HEK293 (cell line): Measurements from ENCODE around the gene NAP1L1.
A peak's percentile ranks its signal among the peaks of the same experiment; 100 is the strongest.

Source experiments
- CTCF ChIA-PET: fragments of 350-600 bp; formaldehyde crosslinking; extraction: SDS; loops from one replicate; lab custom pipeline; 2021; ENCODE audit warnings: antibody characterized with exemption; lab: Yijun Ruan, JAX
- POLR2A ChIA-PET: fragments of 300-600 bp; formaldehyde crosslinking; extraction: SDS; loops from one replicate; lab custom pipeline; 2020; ENCODE audit warnings: antibody characterized with exemption, inconsistent platforms; lab: Yijun Ruan, JAX
- H3K27ac ChIP-seq: fragments of 200-500 bp; sonication (Bioruptor generic); 2 replicates; pipeline ENCODE4 v1.5.1; 2014; ENCODE audit warnings: low read depth, low read length, control low read depth, inconsistent platforms; ENCODE audit errors: extremely low read depth
- H3K36me3 ChIP-seq, 2 experiments: fragments of 200-500 bp in 1 of 2; sonication (Bioruptor generic) in 1 of 2; 1 replicate in 1 of 2; 2 replicates in 1 of 2; pipeline ENCODE4 v1.5.1; 2014 to 2017; ENCODE audit warnings: inconsistent platforms in 2 of 2, low read length in 2 of 2; ENCODE audit not compliant: control insufficient read depth in 2 of 2, insufficient read depth in 1 of 2
- H3K4me1 ChIP-seq: fragments of 200-500 bp; sonication (Bioruptor generic); 2 replicates; pipeline ENCODE4 v1.5.1; 2014; ENCODE audit warnings: mild to moderate bottlenecking, low read length, inconsistent platforms; ENCODE audit not compliant: control insufficient read depth, insufficient read depth
- H3K4me3 ChIP-seq: 2 replicates; pipeline ENCODE4 v1.5.1; 2011; ENCODE audit warnings: low read depth, mild to moderate bottlenecking, control low read depth, low read length, moderate library complexity
- H3K9me3 ChIP-seq: fragments of 200-500 bp; sonication (Bioruptor generic); 2 replicates; pipeline ENCODE4 v1.5.1; 2014; ENCODE audit warnings: low read depth, low read length, inconsistent platforms; ENCODE audit not compliant: control insufficient read depth, insufficient read depth
- BCL11A ChIP-seq: fragments of 450-650 bp; formaldehyde crosslinking; IDR thresholded peaks from 2 replicates; pipeline ENCODE4 v1.5.1; 2016; ENCODE audit warnings: low read depth, missing biosample characterization, missing genetic modification characterization
- HOXA7 ChIP-seq: sonication (generic); formaldehyde crosslinking; IDR thresholded peaks from 2 replicates; pipeline ENCODE4 v1.8.1; 2022; ENCODE audit warnings: missing genetic modification reagents, borderline replicate concordance
- KLF16 ChIP-seq: fragments of 450-650 bp; formaldehyde crosslinking; IDR thresholded peaks from 2 replicates; pipeline ENCODE4 v1.5.1; 2017; ENCODE audit warnings: missing biosample characterization, missing genetic modification characterization
- KLF9 ChIP-seq: fragments of 450-650 bp; formaldehyde crosslinking; IDR thresholded peaks from 2 replicates; pipeline ENCODE4 v1.5.1; 2016; ENCODE audit warnings: missing biosample characterization, missing genetic modification characterization, low read depth
- MZF1 ChIP-seq: fragments of 450-650 bp; formaldehyde crosslinking; IDR thresholded peaks from 2 replicates; pipeline ENCODE4 v1.5.1; 2017; ENCODE audit warnings: missing biosample characterization, missing genetic modification characterization, borderline replicate concordance
- WT1 ChIP-seq: fragments of 450-650 bp; formaldehyde crosslinking; IDR thresholded peaks from 2 replicates; pipeline ENCODE4 v1.5.1; 2016; ENCODE audit warnings: missing biosample characterization, missing genetic modification characterization
- ZBTB48 ChIP-seq: fragments of 450-650 bp; formaldehyde crosslinking; IDR thresholded peaks from 2 replicates; pipeline ENCODE4 v1.5.1; 2016; ENCODE audit warnings: missing biosample characterization, missing genetic modification characterization
- ZIC2 ChIP-seq: fragments of 450-650 bp; formaldehyde crosslinking; IDR thresholded peaks from 2 replicates; pipeline ENCODE4 v1.5.1; 2016; ENCODE audit warnings: missing biosample characterization, missing genetic modification characterization
- ZNF2 ChIP-seq: fragments of 450-650 bp; formaldehyde crosslinking; IDR thresholded peaks from 2 replicates; pipeline ENCODE4 v1.5.1; 2016; ENCODE audit warnings: missing biosample characterization, missing genetic modification characterization
- ZNF274 ChIP-seq, 2 experiments: fragments of 200-500 bp in 1 of 2; fragments of 450-650 bp in 1 of 2; sonication (Bioruptor generic) in 1 of 2; formaldehyde crosslinking in 1 of 2; IDR thresholded peaks; 2 replicates each; pipeline versions ENCODE4 v1.5.1 to v1.6.1; 2014 to 2016; ENCODE audit warnings: borderline replicate concordance in 1 of 2, inconsistent platforms in 1 of 2, low read length in 1 of 2, missing biosample characterization in 1 of 2, missing genetic modification characterization in 1 of 2
- ZNF302 ChIP-seq: fragments of 450-650 bp; formaldehyde crosslinking; IDR thresholded peaks from 2 replicates; pipeline ENCODE4 v1.5.1; 2016; ENCODE audit warnings: missing biosample characterization, missing genetic modification characterization, low read depth
- ZNF354C ChIP-seq: fragments of 450-650 bp; formaldehyde crosslinking; IDR thresholded peaks from 2 replicates; pipeline ENCODE4 v1.5.1; 2016; ENCODE audit warnings: missing biosample characterization, missing genetic modification characterization, low read depth, borderline replicate concordance
- ZNF561 ChIP-seq: fragments of 450-650 bp; IDR thresholded peaks from 2 replicates; pipeline ENCODE4 v1.5.1; 2018; ENCODE audit warnings: missing biosample characterization, missing genetic modification characterization, borderline replicate concordance
- ZNF571 ChIP-seq: fragments of 450-650 bp; formaldehyde crosslinking; IDR thresholded peaks from 2 replicates; pipeline ENCODE4 v1.5.0; 2017; ENCODE audit warnings: missing biosample characterization, missing genetic modification characterization
- ZNF660 ChIP-seq: fragments of 450-650 bp; IDR thresholded peaks from 2 replicates; pipeline ENCODE4 v1.5.1; 2018; ENCODE audit warnings: missing biosample characterization, mild to moderate bottlenecking, missing genetic modification characterization
- ZNF677 ChIP-seq: fragments of 450-650 bp; IDR thresholded peaks from 2 replicates; pipeline ENCODE4 v1.5.0; 2018; ENCODE audit warnings: missing biosample characterization, mild to moderate bottlenecking, missing genetic modification characterization, moderate library complexity
- TF ChIP-seq, protein P1 (sequence below): fragments of 450-650 bp; IDR thresholded peaks from 2 replicates; pipeline ENCODE4 v1.5.1; 2018; ENCODE audit warnings: missing biosample characterization, missing genetic modification characterization
- TF ChIP-seq, protein P2 (sequence below): fragments of 450-650 bp; formaldehyde crosslinking; IDR thresholded peaks from 2 replicates; pipeline ENCODE4 v1.5.1; 2016; ENCODE audit warnings: missing biosample characterization, missing genetic modification characterization
- TF ChIP-seq, protein P3 (sequence below): fragments of 450-650 bp; formaldehyde crosslinking; IDR thresholded peaks from 2 replicates; pipeline ENCODE4 v1.5.1; 2017; ENCODE audit warnings: missing biosample characterization, missing genetic modification characterization
- TF ChIP-seq, protein P4 (sequence below): fragments of 450-650 bp; formaldehyde crosslinking; IDR thresholded peaks from 2 replicates; pipeline ENCODE4 v1.5.1; 2016; ENCODE audit warnings: missing biosample characterization, missing genetic modification characterization
- TF ChIP-seq, protein P5 (sequence below): fragments of 450-650 bp; formaldehyde crosslinking; IDR thresholded peaks from 2 replicates; pipeline ENCODE4 v1.5.1; 2016; ENCODE audit warnings: missing biosample characterization, missing genetic modification characterization

NAP1L1 gene

DNA sequence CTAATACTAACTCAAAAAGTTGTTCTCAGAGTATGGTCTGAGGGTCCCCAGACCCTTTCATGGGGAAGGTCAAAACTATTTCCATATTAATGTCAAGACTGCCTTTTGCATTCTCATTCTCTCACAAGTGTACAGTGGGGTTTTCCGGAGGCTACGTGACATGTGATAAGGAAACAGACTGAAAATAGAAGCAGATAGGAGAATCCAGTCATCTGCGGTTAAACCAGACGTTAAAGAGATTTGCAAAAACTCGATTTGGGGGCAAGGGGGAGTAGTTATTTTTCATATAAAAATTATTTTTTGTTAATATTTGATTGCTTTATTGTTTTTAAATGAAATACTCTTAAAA, 1.0 kb upstream of the NAP1L1 start:
- H3K4me3 ChIP-seq = no peak overlapping the region
- TF ChIP-seq ZNF677 (no peak), KLF16 (no peak), HOXA7 (no peak), ZNF561 (no peak), WT1 (tag by site-specific recombination) (no peak), ZNF302 (tag by site-specific recombination) (no peak), BCL11A (tag by site-specific recombination) (no peak)
- TF ChIP-seq, protein P1, sequence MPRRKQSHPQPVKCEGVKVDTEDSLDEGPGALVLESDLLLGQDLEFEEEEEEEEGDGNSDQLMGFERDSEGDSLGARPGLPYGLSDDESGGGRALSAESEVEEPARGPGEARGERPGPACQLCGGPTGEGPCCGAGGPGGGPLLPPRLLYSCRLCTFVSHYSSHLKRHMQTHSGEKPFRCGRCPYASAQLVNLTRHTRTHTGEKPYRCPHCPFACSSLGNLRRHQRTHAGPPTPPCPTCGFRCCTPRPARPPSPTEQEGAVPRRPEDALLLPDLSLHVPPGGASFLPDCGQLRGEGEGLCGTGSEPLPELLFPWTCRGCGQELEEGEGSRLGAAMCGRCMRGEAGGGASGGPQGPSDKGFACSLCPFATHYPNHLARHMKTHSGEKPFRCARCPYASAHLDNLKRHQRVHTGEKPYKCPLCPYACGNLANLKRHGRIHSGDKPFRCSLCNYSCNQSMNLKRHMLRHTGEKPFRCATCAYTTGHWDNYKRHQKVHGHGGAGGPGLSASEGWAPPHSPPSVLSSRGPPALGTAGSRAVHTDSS = no peak
- TF ChIP-seq, protein P2, sequence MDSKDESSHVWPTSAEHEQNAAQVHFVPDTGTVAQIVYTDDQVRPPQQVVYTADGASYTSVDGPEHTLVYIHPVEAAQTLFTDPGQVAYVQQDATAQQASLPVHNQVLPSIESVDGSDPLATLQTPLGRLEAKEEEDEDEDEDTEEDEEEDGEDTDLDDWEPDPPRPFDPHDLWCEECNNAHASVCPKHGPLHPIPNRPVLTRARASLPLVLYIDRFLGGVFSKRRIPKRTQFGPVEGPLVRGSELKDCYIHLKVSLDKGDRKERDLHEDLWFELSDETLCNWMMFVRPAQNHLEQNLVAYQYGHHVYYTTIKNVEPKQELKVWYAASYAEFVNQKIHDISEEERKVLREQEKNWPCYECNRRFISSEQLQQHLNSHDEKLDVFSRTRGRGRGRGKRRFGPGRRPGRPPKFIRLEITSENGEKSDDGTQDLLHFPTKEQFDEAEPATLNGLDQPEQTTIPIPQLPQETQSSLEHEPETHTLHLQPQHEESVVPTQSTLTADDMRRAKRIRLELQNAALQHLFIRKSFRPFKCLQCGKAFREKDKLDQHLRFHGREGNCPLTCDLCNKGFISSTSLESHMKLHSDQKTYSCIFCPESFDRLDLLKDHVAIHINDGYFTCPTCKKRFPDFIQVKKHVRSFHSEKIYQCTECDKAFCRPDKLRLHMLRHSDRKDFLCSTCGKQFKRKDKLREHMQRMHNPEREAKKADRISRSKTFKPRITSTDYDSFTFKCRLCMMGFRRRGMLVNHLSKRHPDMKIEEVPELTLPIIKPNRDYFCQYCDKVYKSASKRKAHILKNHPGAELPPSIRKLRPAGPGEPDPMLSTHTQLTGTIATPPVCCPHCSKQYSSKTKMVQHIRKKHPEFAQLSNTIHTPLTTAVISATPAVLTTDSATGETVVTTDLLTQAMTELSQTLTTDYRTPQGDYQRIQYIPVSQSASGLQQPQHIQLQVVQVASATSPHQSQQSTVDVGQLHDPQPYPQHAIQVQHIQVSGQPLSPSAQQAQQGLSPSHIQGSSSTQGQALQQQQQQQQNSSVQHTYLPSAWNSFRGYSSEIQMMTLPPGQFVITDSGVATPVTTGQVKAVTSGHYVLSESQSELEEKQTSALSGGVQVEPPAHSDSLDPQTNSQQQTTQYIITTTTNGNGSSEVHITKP (tag by site-specific recombination) = no peak
- no peaks in the 10 kb centered on the region; the same call in 1 of the 2 replicates for H3K4me1 ChIP-seq
- no peak overlapping the region; the same call in 1 of the 2 replicates for H3K27ac ChIP-seq
- POLR2A ChIA-PET = no interaction called here
- CTCF ChIA-PET = interaction anchor here (0.9 kb wide), 1 partner anchor 536 kb away, joined by 3 read pairs; no protein-coding TSS in a partner anchor
- H3K36me3 ChIP-seq = peaks cover 0 to 5% of the 10 kb centered on the region in 2 experiments; a peak in 1 of 3 replicates
- H3K9me3 ChIP-seq = no peaks in the 10 kb centered on the region

DNA sequence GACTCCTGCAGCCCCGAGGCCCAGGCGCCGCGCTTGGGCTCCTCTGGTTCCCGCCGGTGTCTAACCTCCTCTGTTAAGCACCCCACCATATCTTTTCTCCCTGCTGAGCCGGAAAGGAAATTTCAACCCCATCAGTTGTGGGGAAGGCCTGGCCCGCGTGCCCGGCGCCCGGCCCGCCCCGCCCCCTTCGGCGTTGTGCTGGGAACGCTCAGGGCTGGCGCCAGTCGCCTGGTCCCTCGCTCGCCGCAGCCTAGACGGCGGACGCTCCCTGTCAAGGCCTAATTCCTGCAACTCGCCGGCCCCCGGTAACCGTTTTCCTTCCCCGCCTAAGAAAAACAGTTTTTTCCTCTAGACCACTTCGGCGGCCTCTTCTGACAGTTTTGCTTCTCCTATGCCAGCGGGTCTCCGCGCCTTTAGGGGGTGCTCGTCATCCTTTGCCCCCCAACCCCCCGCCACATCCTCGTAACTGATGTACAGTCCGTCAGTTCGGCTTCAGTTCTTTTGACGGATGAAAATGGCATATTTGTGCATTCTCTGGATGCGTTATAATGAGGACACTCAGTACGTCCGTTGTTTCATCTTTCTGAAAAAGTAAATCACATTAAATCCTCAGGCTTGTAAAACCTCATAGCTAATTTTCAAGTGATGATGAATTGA, 506 bp upstream of the NAP1L1 start:
- CTCF ChIA-PET = interaction anchor here (0.9 kb wide), 1 partner anchor 535 kb away, joined by 3 read pairs; no protein-coding TSS in a partner anchor
- TF ChIP-seq, protein P3, sequence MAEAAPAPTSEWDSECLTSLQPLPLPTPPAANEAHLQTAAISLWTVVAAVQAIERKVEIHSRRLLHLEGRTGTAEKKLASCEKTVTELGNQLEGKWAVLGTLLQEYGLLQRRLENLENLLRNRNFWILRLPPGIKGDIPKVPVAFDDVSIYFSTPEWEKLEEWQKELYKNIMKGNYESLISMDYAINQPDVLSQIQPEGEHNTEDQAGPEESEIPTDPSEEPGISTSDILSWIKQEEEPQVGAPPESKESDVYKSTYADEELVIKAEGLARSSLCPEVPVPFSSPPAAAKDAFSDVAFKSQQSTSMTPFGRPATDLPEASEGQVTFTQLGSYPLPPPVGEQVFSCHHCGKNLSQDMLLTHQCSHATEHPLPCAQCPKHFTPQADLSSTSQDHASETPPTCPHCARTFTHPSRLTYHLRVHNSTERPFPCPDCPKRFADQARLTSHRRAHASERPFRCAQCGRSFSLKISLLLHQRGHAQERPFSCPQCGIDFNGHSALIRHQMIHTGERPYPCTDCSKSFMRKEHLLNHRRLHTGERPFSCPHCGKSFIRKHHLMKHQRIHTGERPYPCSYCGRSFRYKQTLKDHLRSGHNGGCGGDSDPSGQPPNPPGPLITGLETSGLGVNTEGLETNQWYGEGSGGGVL = peak; percentile 53
- TF ChIP-seq KLF16 (0 out of 2 replicates have a peak, but pooled peaks have one; percentile 22), ZNF354C (tag by site-specific recombination) (no peak), KLF9 (tag by site-specific recombination) (peak; percentile 93), ZNF660 (tag by site-specific recombination) (peak; percentile 24; the same call in 1 of the 2 replicates), ZNF2 (tag by site-specific recombination) (peak; percentile 15; the same call in 1 of the 2 replicates), MZF1 (tag by site-specific recombination) (0 out of 2 replicates have a peak, but pooled peaks have one; percentile 24), ZNF274 (IDR thresholded peaks at IDR 0.05; ENCODE audit: low read length) (no peak), ZNF274 (tag by site-specific recombination; IDR thresholded peaks at IDR 0.05; ENCODE audit: borderline replicate concordance) (0 out of 2 replicates have a peak, but pooled peaks have one; percentile 8), ZNF571 (tag by site-specific recombination) (no peak), ZBTB48 (tag by site-specific recombination) (peak; percentile 86), ZIC2 (tag by site-specific recombination) (peak; percentile 92)
- TF ChIP-seq, protein P4, sequence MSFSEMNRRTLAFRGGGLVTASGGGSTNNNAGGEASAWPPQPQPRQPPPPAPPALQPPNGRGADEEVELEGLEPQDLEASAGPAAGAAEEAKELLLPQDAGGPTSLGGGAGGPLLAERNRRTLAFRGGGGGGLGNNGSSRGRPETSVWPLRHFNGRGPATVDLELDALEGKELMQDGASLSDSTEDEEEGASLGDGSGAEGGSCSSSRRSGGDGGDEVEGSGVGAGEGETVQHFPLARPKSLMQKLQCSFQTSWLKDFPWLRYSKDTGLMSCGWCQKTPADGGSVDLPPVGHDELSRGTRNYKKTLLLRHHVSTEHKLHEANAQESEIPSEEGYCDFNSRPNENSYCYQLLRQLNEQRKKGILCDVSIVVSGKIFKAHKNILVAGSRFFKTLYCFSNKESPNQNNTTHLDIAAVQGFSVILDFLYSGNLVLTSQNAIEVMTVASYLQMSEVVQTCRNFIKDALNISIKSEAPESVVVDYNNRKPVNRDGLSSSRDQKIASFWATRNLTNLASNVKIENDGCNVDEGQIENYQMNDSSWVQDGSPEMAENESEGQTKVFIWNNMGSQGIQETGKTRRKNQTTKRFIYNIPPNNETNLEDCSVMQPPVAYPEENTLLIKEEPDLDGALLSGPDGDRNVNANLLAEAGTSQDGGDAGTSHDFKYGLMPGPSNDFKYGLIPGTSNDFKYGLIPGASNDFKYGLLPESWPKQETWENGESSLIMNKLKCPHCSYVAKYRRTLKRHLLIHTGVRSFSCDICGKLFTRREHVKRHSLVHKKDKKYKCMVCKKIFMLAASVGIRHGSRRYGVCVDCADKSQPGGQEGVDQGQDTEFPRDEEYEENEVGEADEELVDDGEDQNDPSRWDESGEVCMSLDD (tag by site-specific recombination) = peak; percentile 71
- TF ChIP-seq, protein P5, sequence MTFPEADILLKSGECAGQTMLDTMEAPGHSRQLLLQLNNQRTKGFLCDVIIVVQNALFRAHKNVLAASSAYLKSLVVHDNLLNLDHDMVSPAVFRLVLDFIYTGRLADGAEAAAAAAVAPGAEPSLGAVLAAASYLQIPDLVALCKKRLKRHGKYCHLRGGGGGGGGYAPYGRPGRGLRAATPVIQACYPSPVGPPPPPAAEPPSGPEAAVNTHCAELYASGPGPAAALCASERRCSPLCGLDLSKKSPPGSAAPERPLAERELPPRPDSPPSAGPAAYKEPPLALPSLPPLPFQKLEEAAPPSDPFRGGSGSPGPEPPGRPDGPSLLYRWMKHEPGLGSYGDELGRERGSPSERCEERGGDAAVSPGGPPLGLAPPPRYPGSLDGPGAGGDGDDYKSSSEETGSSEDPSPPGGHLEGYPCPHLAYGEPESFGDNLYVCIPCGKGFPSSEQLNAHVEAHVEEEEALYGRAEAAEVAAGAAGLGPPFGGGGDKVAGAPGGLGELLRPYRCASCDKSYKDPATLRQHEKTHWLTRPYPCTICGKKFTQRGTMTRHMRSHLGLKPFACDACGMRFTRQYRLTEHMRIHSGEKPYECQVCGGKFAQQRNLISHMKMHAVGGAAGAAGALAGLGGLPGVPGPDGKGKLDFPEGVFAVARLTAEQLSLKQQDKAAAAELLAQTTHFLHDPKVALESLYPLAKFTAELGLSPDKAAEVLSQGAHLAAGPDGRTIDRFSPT (tag by site-specific recombination) = peak; percentile 78

More for the DNA sequence above, 506 bp upstream of the NAP1L1 start:
- POLR2A ChIA-PET = interaction anchor here (0.8 to 1.3 kb wide), 3 partner anchors 54 to 264 kb away, joined by 3 to 7 read pairs (median 5); partner anchors contain the start of genes BBS10 and PHLDA1
- Histone ChIP-seq H3K4me3 (peak overlapping the region; percentile 99), H3K36me3 (peaks cover 0 to 9% of the 10 kb centered on the region in 2 experiments; a peak in 1 of 3 replicates), H3K4me1 (no peaks in the 10 kb centered on the region; the same call in 1 of the 2 replicates), H3K9me3 (no peaks in the 10 kb centered on the region), H3K27ac (peak overlapping the region; percentile 98)
